HUES64 (cell line): ENCODE results near the gene CEP85L.

Experiments used
- H3K27ac ChIP-seq: 2 replicates; pipeline ENCODE4 v1.7.0; 2013; ENCODE audit warnings: low read depth, low read length, inconsistent platforms
- H3K27me3 ChIP-seq: 2 replicates; pipeline ENCODE4 v1.6.1; 2013; ENCODE audit warnings: mild to moderate bottlenecking, low read length; ENCODE audit not compliant: insufficient read depth
- H3K36me3 ChIP-seq: 2 replicates; pipeline ENCODE4 v1.6.1; 2013; ENCODE audit warnings: mild to moderate bottlenecking, low read length; ENCODE audit not compliant: insufficient read depth
- H3K4me1 ChIP-seq: 2 replicates; pipeline ENCODE4 v1.6.1; 2013; ENCODE audit warnings: mild to moderate bottlenecking, low read length, moderate library complexity; ENCODE audit not compliant: insufficient read depth
- H3K4me3 ChIP-seq: 2 replicates; pipeline ENCODE4 v1.5.1; 2013; ENCODE audit warnings: mild to moderate bottlenecking, low read length, moderate library complexity
- H3K9ac ChIP-seq: 2 replicates; pipeline ENCODE4 v1.6.1; 2013; ENCODE audit warnings: mild to moderate bottlenecking, low read depth, low read length
- H3K9me3 ChIP-seq: 2 replicates; pipeline ENCODE4 v1.6.1; 2013; ENCODE audit warnings: low read depth, low read length; ENCODE audit not compliant: insufficient read depth
- WGBS: fragments of 150-250, 120-280 bp; methylation state at CpG from one replicate; pipeline ENCODE4 v1.1.7; 2013; ENCODE audit warnings: missing lambda C conversion rate; 5-methylcytosine and 5-hydroxymethylcytosine counted together

CEP85L gene

GRCh38 chr6:118639054-118639964 lies 12.1 kb downstream of the CEP85L start:
- Histone ChIP-seq H3K36me3 (no peaks in the 10 kb centered on the region), H3K4me1 (peaks cover 3% of the 10 kb centered on the region; the same call in 1 of the 2 replicates), H3K27me3 (no peaks in the 10 kb centered on the region), H3K9ac (no peak overlapping the region), H3K27ac (no peak overlapping the region), H3K9me3 (no peaks in the 10 kb centered on the region), H3K4me3 (no peak overlapping the region)
- WGBS: 95% methylated on average over 3 of the region's 4 CpGs

GRCh38 chr6:118638288-118638687 lies 13.1 kb downstream of the CEP85L start:
- no peaks in the 10 kb centered on the region for H3K27me3 ChIP-seq
- H3K9ac ChIP-seq: no peak overlapping the region
- peaks cover 13% of the 10 kb centered on the region for H3K4me1 ChIP-seq
- H3K27ac ChIP-seq: no peak overlapping the region
- H3K4me3 ChIP-seq: no peak overlapping the region
- no peaks in the 10 kb centered on the region for H3K9me3 ChIP-seq
- no peaks in the 10 kb centered on the region for H3K36me3 ChIP-seq

- Histone ChIP-seq H3K36me3 (no peaks in the 10 kb centered on the region), H3K27ac (no peak overlapping the region), H3K4me3 (no peak overlapping the region), H3K9ac (no peak overlapping the region), H3K9me3 (no peaks in the 10 kb centered on the region), H3K4me1 (peaks cover 13% of the 10 kb centered on the region), H3K27me3 (no peaks in the 10 kb centered on the region)
- 95% methylated on average over 3 of the region's 3 CpGs for WGBS
Observed at GRCh38 chr6:118635909-118636735, 15.3 kb downstream of the CEP85L start.

GRCh38 chr6:118632359-118632758 lies 19.0 kb downstream of the CEP85L start:
- no peak overlapping the region for H3K9ac ChIP-seq
- H3K4me1 ChIP-seq: peaks cover 23% of the 10 kb centered on the region
- 98% methylated on average over 2 of the region's 2 CpGs for WGBS
- no peaks in the 10 kb centered on the region for H3K27me3 ChIP-seq
- no peak overlapping the region for H3K27ac ChIP-seq
- no peak overlapping the region for H3K4me3 ChIP-seq
- H3K9me3 ChIP-seq: no peaks in the 10 kb centered on the region
- H3K36me3 ChIP-seq: no peaks in the 10 kb centered on the region

GRCh38 chr6:118630923-118631322 lies 20.5 kb downstream of the CEP85L start:
- H3K36me3 ChIP-seq: no peaks in the 10 kb centered on the region
- no peak overlapping the region for H3K27ac ChIP-seq
- H3K4me3 ChIP-seq: no peak overlapping the region
- H3K27me3 ChIP-seq: no peaks in the 10 kb centered on the region
- peaks cover 23% of the 10 kb centered on the region for H3K4me1 ChIP-seq
- 100% methylated on average over 1 of the region's 1 CpG for WGBS
- peaks cover 7% of the 10 kb centered on the region for H3K9me3 ChIP-seq
- H3K9ac ChIP-seq: no peak overlapping the region

DNA sequence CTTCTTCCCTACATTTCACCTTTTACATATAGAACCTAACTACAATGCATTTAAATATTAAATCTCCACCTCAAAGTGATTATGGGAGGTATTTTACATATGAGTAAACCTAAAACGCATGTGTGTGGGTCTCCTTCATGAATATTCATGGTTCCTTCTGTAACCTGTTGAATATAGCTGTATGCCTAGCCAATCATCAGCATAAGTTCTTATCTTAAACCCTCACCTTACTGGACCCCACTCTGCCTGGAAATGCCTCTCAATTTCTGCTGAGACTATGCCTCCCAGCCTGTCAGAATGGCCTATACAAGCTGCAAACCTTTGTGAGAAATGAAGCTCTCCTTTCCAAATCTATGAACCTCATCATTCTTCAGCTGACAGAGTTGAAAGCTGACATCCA lies 21.3 kb downstream of the CEP85L start:
- no peaks in the 10 kb centered on the region for H3K27me3 ChIP-seq

DNA sequence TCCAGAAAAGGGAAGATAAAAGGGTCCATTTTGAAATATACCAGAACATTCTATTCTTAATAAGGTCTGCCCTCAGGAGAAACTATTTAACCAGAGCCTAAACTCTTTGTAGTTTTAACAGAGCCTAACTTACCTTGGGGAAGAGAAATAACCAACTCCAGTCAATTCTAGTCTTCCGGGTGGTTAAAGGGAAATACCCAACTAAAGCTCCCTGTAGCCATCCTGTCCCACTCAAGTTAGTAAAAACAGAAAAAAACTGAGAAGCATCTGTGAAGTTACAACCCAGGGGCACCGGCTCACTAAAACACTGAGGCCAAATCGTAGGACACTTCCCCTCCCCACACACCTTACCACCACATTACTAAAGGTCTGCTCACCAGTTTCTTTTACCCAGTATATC lies 23.7 kb downstream of the CEP85L start:
- Histone ChIP-seq H3K9ac (no peak overlapping the region), H3K4me3 (no peak overlapping the region), H3K4me1 (peaks cover 10% of the 10 kb centered on the region), H3K36me3 (peaks cover 2% of the 10 kb centered on the region; the same call in 1 of the 2 replicates), H3K27me3 (no peaks in the 10 kb centered on the region), H3K27ac (no peak overlapping the region), H3K9me3 (peaks cover 15% of the 10 kb centered on the region)
- 90% methylated on average over 3 of the region's 3 CpGs for WGBS

More for the DNA sequence above, 21.3 kb downstream of the CEP85L start:
- no peak overlapping the region for H3K9ac ChIP-seq
- H3K27ac ChIP-seq: peak overlapping the region; percentile 51; the same call in 1 of the 2 replicates
- 33% methylated on average over 1 of the region's 1 CpG for WGBS
- peaks cover 12% of the 10 kb centered on the region for H3K9me3 ChIP-seq
- H3K4me3 ChIP-seq: no peak overlapping the region
- peaks cover 2% of the 10 kb centered on the region; the same call in 1 of the 2 replicates for H3K36me3 ChIP-seq
- peaks cover 23% of the 10 kb centered on the region for H3K4me1 ChIP-seq

DNA sequence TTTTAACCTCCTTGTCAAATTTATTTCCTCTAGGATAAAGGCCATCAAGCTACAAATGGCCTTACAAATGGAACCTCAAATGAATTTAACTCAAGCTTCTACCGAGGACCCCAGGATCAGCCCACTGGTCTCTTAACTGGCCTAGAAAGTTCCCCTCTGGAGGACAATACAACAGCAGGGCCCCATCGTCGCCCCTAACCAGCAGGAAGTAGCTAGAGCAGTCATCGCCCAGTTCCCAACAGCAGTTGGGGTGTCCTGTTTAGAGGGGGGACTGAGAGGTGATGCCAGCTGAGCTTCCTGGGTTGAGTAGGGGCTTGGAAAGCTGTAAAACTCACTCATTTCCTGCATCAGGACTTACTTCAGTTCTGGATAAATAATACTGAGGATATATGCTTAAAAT lies 25.6 kb downstream of the CEP85L start:
- Histone ChIP-seq H3K9ac (no peak overlapping the region), H3K4me1 (peaks cover 10% of the 10 kb centered on the region), H3K36me3 (peaks cover 2% of the 10 kb centered on the region; the same call in 1 of the 2 replicates), H3K27me3 (no peaks in the 10 kb centered on the region), H3K27ac (no peak overlapping the region), H3K9me3 (peaks cover 15% of the 10 kb centered on the region), H3K4me3 (no peak overlapping the region)
- 98% methylated on average over 4 of the region's 4 CpGs for WGBS

DNA sequence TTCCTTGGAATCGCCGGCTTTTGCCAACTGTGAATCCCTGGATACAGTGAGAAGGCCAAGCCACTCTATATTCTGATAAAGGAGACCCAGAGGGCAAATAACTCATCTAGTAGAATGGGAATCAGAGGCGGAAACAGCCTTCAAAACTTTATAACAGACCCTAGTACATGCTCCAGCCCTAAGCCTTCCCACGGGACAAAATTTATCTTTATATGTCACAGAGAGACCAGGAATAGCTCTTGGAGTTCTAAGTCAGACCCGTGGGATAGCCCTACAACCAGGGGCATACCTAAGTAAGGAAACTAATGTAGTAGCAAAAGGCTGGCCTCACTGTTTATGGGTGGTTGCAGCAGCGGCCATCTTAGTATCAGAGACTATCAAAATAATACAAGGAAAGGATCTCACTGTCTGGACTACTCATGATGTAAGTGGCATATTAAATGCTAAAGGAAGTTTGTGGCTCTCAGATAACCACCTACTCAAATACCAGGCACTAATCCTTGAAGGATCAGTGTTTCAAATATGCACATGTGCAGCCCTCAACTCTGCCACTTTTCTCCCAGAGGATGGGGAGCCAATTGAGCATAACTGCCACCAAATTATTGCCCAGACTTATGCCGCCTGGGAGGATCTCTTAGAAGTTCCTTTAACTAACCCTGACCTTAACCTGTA lies 29.5 kb downstream of the CEP85L start:
- peaks cover 15% of the 10 kb centered on the region for H3K9me3 ChIP-seq
- no peaks in the 10 kb centered on the region for H3K4me1 ChIP-seq
- H3K27me3 ChIP-seq: no peaks in the 10 kb centered on the region
- H3K36me3 ChIP-seq: peaks cover 2% of the 10 kb centered on the region; the same call in 1 of the 2 replicates
- H3K27ac ChIP-seq: no peak overlapping the region
- H3K9ac ChIP-seq: no peak overlapping the region
- WGBS: 94% methylated on average over 6 of the region's 7 CpGs
- no peak overlapping the region for H3K4me3 ChIP-seq

DNA sequence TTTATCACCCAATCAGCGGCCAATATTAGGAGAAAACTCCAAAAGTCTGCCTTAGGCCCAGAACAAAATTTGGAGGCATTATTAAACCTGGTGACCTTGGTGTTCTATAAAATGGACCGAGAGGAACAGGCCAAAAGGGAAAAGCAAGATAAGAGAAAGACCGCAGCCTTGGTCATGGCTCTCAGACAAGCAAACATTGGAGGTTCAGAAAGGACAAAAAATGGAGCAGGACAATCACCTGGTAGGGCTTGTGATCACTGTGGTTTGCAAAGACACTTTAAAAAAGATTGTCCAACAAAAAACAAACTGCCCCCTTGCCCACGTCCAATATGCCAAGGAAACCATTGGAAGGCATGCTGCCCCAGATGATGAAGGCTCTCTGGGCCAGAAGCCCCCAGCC lies 31.2 kb downstream of the CEP85L start:
- H3K27me3 ChIP-seq: no peaks in the 10 kb centered on the region
- H3K4me3 ChIP-seq: no peak overlapping the region
- WGBS: 97% methylated on average over 4 of the region's 4 CpGs
- 0 out of 2 replicates have a peak, but pooled peaks cover 3% of the 10 kb centered on the region for H3K9me3 ChIP-seq
- no peaks in the 10 kb centered on the region for H3K4me1 ChIP-seq
- H3K36me3 ChIP-seq: no peaks in the 10 kb centered on the region
- H3K9ac ChIP-seq: no peak overlapping the region
- no peak overlapping the region for H3K27ac ChIP-seq
